ENCODE data around the gene CASKIN1. TPM values are rescaled to one million over a fixed set of nuclear protein-coding genes. Genes with fewer than 3 reads are reported as not detected.

Gene CASKIN1
- total and polyA plus RNA-seq, 8 donors, result 0.61 to 2.1 (median 1.1) TPM

DNA sequence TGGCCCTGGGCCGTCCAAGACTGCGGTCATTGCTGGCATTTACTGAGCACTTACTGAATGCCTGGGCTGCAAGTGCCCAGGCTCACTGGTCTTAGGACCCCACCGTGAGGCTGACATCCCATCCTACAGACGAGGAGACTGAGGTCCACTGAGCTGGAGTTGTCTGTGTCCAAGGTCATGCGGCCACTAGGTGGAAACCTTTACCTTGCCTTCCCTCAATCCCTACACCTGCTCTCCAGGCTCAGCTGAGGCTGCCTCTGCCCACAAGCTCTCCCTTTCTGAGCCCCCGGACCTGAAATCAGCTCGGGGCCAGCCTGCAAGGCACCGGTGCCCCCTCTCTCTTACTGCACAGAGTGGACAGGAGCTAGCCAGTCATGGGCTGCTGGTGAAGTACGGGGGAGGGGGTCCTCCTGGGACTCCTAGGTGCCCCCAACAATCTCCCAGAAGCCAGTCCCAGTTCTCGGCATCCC lies 1.5 kb downstream of the CASKIN1 start:
- ATAC-seq (peak; percentile 79 to 94 (median 90)), FAIRE-seq (no peak), DNase-seq (peak in 3 of 6 donors; percentile 53 to 68 (median 67))
- Histone ChIP-seq H3K4me3 (no peak overlapping the region), H3K36me3 (no peaks in the 10 kb centered on the region), H3K9me3 (no peaks in the 10 kb centered on the region), H3K27me3 (no peaks in the 10 kb centered on the region), H3K27ac (no peak overlapping the region), H3K4me1 (peaks cover 5 to 7% (median 7%) of the 10 kb centered on the region in 3 donors)
- WGBS, 2 donors, result 18 to 20% methylated on average over 10 of the region's 10 CpGs
- TF ChIP-seq, protein P1, sequence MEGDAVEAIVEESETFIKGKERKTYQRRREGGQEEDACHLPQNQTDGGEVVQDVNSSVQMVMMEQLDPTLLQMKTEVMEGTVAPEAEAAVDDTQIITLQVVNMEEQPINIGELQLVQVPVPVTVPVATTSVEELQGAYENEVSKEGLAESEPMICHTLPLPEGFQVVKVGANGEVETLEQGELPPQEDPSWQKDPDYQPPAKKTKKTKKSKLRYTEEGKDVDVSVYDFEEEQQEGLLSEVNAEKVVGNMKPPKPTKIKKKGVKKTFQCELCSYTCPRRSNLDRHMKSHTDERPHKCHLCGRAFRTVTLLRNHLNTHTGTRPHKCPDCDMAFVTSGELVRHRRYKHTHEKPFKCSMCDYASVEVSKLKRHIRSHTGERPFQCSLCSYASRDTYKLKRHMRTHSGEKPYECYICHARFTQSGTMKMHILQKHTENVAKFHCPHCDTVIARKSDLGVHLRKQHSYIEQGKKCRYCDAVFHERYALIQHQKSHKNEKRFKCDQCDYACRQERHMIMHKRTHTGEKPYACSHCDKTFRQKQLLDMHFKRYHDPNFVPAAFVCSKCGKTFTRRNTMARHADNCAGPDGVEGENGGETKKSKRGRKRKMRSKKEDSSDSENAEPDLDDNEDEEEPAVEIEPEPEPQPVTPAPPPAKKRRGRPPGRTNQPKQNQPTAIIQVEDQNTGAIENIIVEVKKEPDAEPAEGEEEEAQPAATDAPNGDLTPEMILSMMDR (IDR thresholded peaks at IDR 0.05), result peak; percentile 17 to 49 (median 35)
- intact Hi-C loops (cut with DNase I), result loop anchor here in 1 of 3 donors (5.0 to 10.0 kb wide), 2 partner anchors 60 to 307 kb away; partner anchors contain the start of gene ECI1

DNA sequence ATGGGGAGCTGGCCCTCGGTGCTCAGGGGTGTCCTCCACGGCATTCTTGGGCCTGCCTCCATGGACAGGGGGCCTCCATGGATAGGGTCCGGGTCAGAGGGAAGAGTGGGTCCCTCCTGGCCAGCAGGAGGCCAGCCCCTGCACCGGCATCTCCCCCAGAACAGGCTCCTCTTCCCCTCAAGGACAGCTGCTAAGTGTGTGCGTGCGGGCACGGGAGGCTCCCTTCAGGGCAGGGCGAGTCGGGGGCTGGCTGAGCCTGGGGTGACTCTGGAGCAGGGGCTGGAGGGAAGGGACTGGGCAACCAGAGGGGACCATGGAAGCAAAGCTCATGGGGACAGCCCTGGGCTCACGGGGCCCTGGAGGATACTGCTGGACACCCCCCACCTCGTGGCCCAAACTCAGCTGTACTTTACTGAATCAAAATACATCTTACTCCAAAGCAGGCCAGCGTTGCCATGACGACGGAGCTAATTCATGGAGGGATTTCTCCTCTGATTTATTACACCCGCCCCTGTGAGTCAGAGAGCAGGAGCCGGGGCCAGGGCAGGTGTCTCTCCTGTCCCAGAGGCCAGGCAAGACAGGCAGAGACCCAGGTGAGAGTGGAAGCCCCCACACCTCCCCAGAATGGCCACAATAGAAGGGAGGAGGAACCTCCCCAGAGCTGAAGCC lies 2.1 kb downstream of the CASKIN1 start:
- H3K4me3 ChIP-seq, result no peak overlapping the region
- H3K4me1 ChIP-seq, result peaks cover 5 to 7% (median 7%) of the 10 kb centered on the region in 3 donors
- H3K27me3 ChIP-seq, result no peaks in the 10 kb centered on the region
- TF ChIP-seq, protein P1 (IDR thresholded peaks at IDR 0.05), result no peak
- FAIRE-seq (no peak), ATAC-seq (no peak), DNase-seq (no peak)
- WGBS, 2 donors, result 52 to 64% methylated on average over 16 of the region's 16 CpGs
- intact Hi-C loops (cut with DNase I), result loop anchor here in 1 of 3 donors (5.0 to 10.0 kb wide), 2 partner anchors 61 to 308 kb away; partner anchors contain the start of gene ECI1
- H3K36me3 ChIP-seq, result no peaks in the 10 kb centered on the region
- no peaks in the 10 kb centered on the region for H3K9me3 ChIP-seq
- no peak overlapping the region for H3K27ac ChIP-seq

DNA sequence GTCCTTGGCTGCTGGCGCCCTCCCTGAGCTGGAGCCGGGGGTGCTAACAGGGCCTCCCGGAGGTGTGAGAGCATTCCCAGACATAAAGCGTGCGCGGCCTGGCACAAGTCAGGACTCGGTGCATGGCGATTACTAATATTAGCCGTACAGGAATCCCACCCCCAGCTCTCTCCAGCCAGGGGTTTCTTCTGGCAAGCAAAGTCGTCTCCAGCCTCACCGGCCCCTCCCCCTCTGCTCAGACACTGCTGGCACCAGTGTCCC lies 5.0 kb downstream of the CASKIN1 start:
- TF ChIP-seq, protein P1 (IDR thresholded peaks at IDR 0.05), result no peak
- DNase-seq (no peak), FAIRE-seq (no peak), ATAC-seq (no peak)
- no peaks in the 10 kb centered on the region for H3K27me3 ChIP-seq
- peaks cover 5 to 7% (median 7%) of the 10 kb centered on the region in 3 donors for H3K4me1 ChIP-seq
- no peak overlapping the region for H3K27ac ChIP-seq
- H3K4me3 ChIP-seq, result no peak overlapping the region
- intact Hi-C loops (cut with DNase I), result loop anchor here in 1 of 3 donors (5.0 to 10.0 kb wide), 2 partner anchors 63 to 311 kb away; partner anchors contain the start of gene ECI1
- no peaks in the 10 kb centered on the region for H3K36me3 ChIP-seq
- 87 to 91% methylated on average over 11 of the region's 11 CpGs for WGBS, 2 donors
- H3K9me3 ChIP-seq, result no peaks in the 10 kb centered on the region

DNA sequence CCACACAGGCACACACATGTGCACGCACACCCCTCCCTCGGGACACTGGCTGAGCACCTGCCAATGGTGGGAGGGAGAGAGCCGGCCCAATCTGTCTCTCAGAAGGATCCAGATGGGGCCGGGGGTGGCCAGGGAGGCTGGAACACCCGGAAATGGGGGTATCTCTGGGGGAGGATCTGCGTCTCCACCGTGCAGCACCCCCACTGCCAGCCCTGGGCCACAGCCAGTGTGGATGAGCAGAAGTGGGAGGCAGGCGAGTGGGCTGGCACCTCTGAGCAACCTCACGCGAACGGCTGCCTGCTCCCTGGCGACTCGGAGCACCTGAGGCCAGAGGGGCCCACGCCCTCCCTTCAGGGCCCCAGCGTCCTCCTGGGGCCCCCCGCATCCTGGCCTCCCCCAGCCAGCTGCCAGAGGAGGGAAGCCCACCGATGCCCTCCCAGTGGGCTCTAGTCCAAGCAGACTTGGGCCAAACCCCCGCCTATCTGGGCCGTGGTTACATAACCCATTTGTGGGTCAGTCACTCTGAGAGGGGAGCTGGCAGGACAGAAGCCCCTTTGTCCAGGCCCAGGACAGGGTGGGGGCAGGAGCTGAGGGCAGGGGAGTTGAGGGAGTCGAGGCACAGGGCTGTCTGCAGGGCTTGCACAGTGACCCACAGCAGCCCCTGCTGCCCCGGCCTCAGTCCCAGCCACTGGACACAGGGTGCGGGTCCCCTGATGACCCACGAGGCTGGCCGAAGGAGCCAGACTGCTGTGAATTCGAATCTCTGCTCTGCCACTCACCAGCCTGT lies 5.6 kb downstream of the CASKIN1 start:
- no peaks in the 10 kb centered on the region for H3K27me3 ChIP-seq
- H3K36me3 ChIP-seq, result no peaks in the 10 kb centered on the region
- 79 to 84% methylated on average over 22 to 25 of the region's 25 CpGs for WGBS, 2 donors
- peaks cover 5 to 7% (median 6%) of the 10 kb centered on the region in 3 donors for H3K4me1 ChIP-seq
- H3K4me3 ChIP-seq, result no peak overlapping the region
- no peak for ATAC-seq
- no peak for DNase-seq
- intact Hi-C loops (cut with DNase I), result loop anchor here in 1 of 3 donors (5.0 to 10.0 kb wide), 2 partner anchors 64 to 311 kb away; partner anchors contain the start of gene ECI1
- no peak for FAIRE-seq
- no peaks in the 10 kb centered on the region for H3K9me3 ChIP-seq
- H3K27ac ChIP-seq, result no peak overlapping the region
- TF ChIP-seq, protein P1 (IDR thresholded peaks at IDR 0.05), result no peak

Measured in pancreas (tissue), 10 donors.